Measurements from ENCODE around the gene LNX1. TPM values are rescaled to one million over a fixed set of nuclear protein-coding genes. Genes with fewer than 3 reads are reported as not detected.

Gene LNX1
- total RNA-seq, 1 donor from 2014 or later, result 7.0 TPM

Other genes starting within 250 kb of the LNX1 start
- 9.4 TPM for gene SCFD2, start 225.4 kb downstream of the LNX1 start, total RNA-seq
- 13.4 TPM for gene FIP1L1, start 213.8 kb downstream of the LNX1 start, total RNA-seq

Measured in left lobe of liver (tissue), 1 donor.